ENCODE measurements around the gene MTUS2.

DNA sequence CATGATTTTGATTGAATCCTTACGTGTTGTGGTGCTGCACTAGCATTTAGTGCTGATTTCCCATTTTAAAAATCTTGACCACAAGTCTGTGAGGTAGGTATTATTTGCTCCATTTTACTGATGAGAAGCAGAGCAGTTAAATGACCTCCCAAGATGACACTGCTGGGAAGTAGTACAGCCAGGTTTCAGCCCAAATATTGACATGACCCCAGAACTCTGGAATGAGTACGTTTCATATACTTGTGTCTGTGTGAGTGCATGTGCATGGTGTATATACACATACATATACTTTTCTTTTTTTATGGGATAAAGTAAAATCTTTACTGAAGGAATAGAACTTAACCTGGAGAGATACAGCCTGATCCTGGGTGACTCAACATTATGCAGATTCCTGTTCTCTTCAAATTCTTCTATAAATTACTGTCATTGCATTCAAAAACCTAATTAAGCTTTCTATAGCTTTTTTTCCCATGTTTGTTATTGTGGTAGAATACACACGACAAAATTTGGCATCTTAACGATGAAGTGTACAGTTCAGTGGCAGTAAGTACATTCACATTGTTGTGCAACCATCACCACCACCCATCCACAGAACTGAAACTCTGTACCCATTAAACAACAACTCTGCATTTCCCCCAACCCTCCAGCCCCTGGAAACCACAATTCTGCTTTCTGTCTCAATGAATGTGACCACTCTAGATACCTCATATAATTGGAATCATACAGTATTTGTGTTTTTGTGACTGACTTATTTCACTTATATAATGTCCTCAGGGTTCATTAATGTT lies 311.9 kb downstream of the MTUS2 start:
- TF ChIP-seq, protein P1, sequence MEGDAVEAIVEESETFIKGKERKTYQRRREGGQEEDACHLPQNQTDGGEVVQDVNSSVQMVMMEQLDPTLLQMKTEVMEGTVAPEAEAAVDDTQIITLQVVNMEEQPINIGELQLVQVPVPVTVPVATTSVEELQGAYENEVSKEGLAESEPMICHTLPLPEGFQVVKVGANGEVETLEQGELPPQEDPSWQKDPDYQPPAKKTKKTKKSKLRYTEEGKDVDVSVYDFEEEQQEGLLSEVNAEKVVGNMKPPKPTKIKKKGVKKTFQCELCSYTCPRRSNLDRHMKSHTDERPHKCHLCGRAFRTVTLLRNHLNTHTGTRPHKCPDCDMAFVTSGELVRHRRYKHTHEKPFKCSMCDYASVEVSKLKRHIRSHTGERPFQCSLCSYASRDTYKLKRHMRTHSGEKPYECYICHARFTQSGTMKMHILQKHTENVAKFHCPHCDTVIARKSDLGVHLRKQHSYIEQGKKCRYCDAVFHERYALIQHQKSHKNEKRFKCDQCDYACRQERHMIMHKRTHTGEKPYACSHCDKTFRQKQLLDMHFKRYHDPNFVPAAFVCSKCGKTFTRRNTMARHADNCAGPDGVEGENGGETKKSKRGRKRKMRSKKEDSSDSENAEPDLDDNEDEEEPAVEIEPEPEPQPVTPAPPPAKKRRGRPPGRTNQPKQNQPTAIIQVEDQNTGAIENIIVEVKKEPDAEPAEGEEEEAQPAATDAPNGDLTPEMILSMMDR (IDR thresholded peaks at IDR 0.05) = no peak
- no peak for TF ChIP-seq ZFX (IDR thresholded peaks at IDR 0.05; ENCODE audit: borderline replicate concordance)

Data from 22Rv1 (cell line).